HG03039 (cell line): ENCODE measurements around the gene NDUFB10.
A peak's percentile ranks its signal among the peaks of the same experiment; 100 is the strongest.
"Not testable (repeated sequence)": the region's sequence is repeated elsewhere in the genome, so short reads cannot be mapped to it uniquely, and the experiment has no call there.

Experiments
- ATAC-seq: cut with Tn5 transposase; IDR thresholded peaks from one replicate; pipeline ENCODE4 v1.9.1; 2021; ENCODE audit warnings: mild to moderate bottlenecking, moderate library complexity; ENCODE audit not compliant: unreplicated experiment

Gene NDUFB10

GRCh38 chr16:1959269-1960039 is at the start of gene NDUFB10:
Gene NDUFB10, plus strand, starts transcription at chr16:1959538. Its CDS starts 87 bp downstream, at chr16:1959625.
- ATAC-seq: peak; percentile 63

GRCh38 chr16:1909561-1910231 is 49.6 kb upstream of the NDUFB10 start:
- ATAC-seq: no peak

GRCh38 chr16:1911467-1912214 is 47.7 kb upstream of the NDUFB10 start:
- ATAC-seq: no peak

GRCh38 chr16:1912215-1912543 is 47.2 kb upstream of the NDUFB10 start:
- no peak for ATAC-seq

GRCh38 chr16:1913327-1914083 is 45.8 kb upstream of the NDUFB10 start:
- no peak for ATAC-seq

GRCh38 chr16:1914084-1914608 is 45.2 kb upstream of the NDUFB10 start:
- no peak for ATAC-seq

GRCh38 chr16:1914988-1915387 is 44.4 kb upstream of the NDUFB10 start:
- ATAC-seq: no peak

GRCh38 chr16:1915732-1916639 is 43.4 kb upstream of the NDUFB10 start:
- ATAC-seq: no peak

- ATAC-seq: no peak
These were observed 42.7 kb upstream of the NDUFB10 start for GRCh38 chr16:1916640-1916990.

GRCh38 chr16:1917056-1917664 is 42.2 kb upstream of the NDUFB10 start:
- no peak for ATAC-seq

- no peak for ATAC-seq
These were observed 41.5 kb upstream of the NDUFB10 start for GRCh38 chr16:1917665-1918350.

- no peak for ATAC-seq
These were observed 40.7 kb upstream of the NDUFB10 start, which contains the start of gene HS3ST6 for GRCh38 chr16:1918351-1919326. Gene HS3ST6, minus strand, starts transcription at chr16:1918415. Its CDS starts 92 bp downstream, at chr16:1918323.

GRCh38 chr16:1919327-1919998 is 39.9 kb upstream of the NDUFB10 start:
- ATAC-seq: no peak

- not testable (repeated sequence) for ATAC-seq
These were observed 39.2 kb upstream of the NDUFB10 start for GRCh38 chr16:1920122-1920521.

- ATAC-seq: no peak
These were observed 38.6 kb upstream of the NDUFB10 start for GRCh38 chr16:1920727-1921171.

- no peak for ATAC-seq
These were observed 37.0 kb upstream of the NDUFB10 start for GRCh38 chr16:1922357-1922756.
